Frontal cortex (tissue), 4 donors: ENCODE measurements around the gene MKKS. TPM values are rescaled to one million over a fixed set of nuclear protein-coding genes. Genes with fewer than 3 reads are reported as not detected.
"Not testable (repeated sequence)": the region's sequence is repeated elsewhere in the genome, so short reads cannot be mapped to it uniquely, and the experiment has no call there.

Experiments
- DNase-seq, 2 donors: peaks; one replicate each; pipeline ENCODE4 v3.0.0; 2012; ENCODE audit warnings: low spot score in 2 of 2
- FAIRE-seq: peaks from 2 replicates; lab custom pipeline; 2012; peaks lifted over from hg19 to GRCh38; lab: Jason Lieb, UNC
- total RNA-seq: library from RNA; depleted of rRNA; stranded (reverse); fragments of >200 nt; gene quantifications from one replicate; pipeline ENCODE4 v1.2.3, GENCODE V29; 2014
- donor health status: control.
- donor health status: control.
- donor health status: control.

The MKKS gene
- total RNA-seq, 1 donor from 2014 or later = 12.6 TPM

GRCh38 chr20:10419550-10420133, 14.4 kb downstream of the MKKS start:
- FAIRE-seq = no peak
- DNase-seq = no peak

- not testable (repeated sequence) for DNase-seq, FAIRE-seq
Observed at GRCh38 chr20:10417218-10417617, 16.8 kb downstream of the MKKS start.

- no peak for FAIRE-seq
- no peak for DNase-seq
Observed at GRCh38 chr20:10415013-10415650, 18.9 kb downstream of the MKKS start.

GRCh38 chr20:10412591-10413408, 21.2 kb downstream of the MKKS start:
- FAIRE-seq (no peak), DNase-seq (no peak)

- FAIRE-seq (no peak), DNase-seq (no peak)
Observed at GRCh38 chr20:10411673-10412072, 22.3 kb downstream of the MKKS start.

- FAIRE-seq (no peak), DNase-seq (no peak)
Observed at GRCh38 chr20:10408108-10408813, 25.8 kb downstream of the MKKS start.

GRCh38 chr20:10404959-10405530, 29.0 kb downstream of the MKKS start:
- DNase-seq (no peak), FAIRE-seq (no peak)

GRCh38 chr20:10404023-10404628, 29.9 kb downstream of the MKKS start:
- no peak for DNase-seq
- no peak for FAIRE-seq

- FAIRE-seq = no peak
- DNase-seq = no peak
Observed at GRCh38 chr20:10402938-10403608, 30.9 kb downstream of the MKKS start.

- FAIRE-seq = no peak
- DNase-seq = no peak
Observed at GRCh38 chr20:10398834-10399369, 35.1 kb downstream of the MKKS start.

GRCh38 chr20:10394752-10395151, 39.3 kb downstream of the MKKS start:
- FAIRE-seq, DNase-seq: not testable (repeated sequence)

- no peak for FAIRE-seq
- DNase-seq = no peak
Observed at GRCh38 chr20:10390709-10391108, 43.3 kb downstream of the MKKS start.

GRCh38 chr20:10388597-10388996, 45.4 kb downstream of the MKKS start:
- DNase-seq = no peak
- FAIRE-seq = no peak

GRCh38 chr20:10387686-10388085, 46.3 kb downstream of the MKKS start:
- DNase-seq = no peak
- no peak for FAIRE-seq

- no peak for FAIRE-seq
- DNase-seq = no peak
Observed at GRCh38 chr20:10385850-10386544, 48.0 kb downstream of the MKKS start.

- no peak for DNase-seq
- FAIRE-seq = no peak
Observed at GRCh38 chr20:10381477-10381876, 52.5 kb downstream of the MKKS start.

GRCh38 chr20:10379761-10380160, 54.3 kb downstream of the MKKS start:
- DNase-seq (no peak), FAIRE-seq (no peak)
